GM12878 (cell line): ENCODE data around the gene ASIC2. TPM values are rescaled to one million over a fixed set of nuclear protein-coding genes. Genes with fewer than 3 reads are reported as not detected.

ENCODE experiments used
- ATAC-seq: fragments of 200-7000 bp; cut with Tn5 transposase; 3 replicates; pipeline ENCODE4 v1.9.1; 2020; ENCODE audit warnings: mild to moderate bottlenecking, moderate library complexity
- BruUV-seq: library from RNA; stranded (reverse); fragments of 400-500 nt; replicated peaks from 2 replicates; lab custom pipeline; 2021; lab: Mats Ljungman, UMichigan
- CTCF ChIA-PET: fragments of 300-600 bp; sonication (Branson Sonifier 250); formaldehyde crosslinking; extraction: SDS; loops from one replicate; lab custom pipeline; 2021; ENCODE audit warnings: inconsistent platforms; lab: Yijun Ruan, JAX
- POLR2A ChIA-PET: fragments of 350-600 bp; formaldehyde crosslinking; extraction: SDS; loops from one replicate; lab custom pipeline; 2021; ENCODE audit warnings: inconsistent platforms; lab: Charles Lee
- RAD21 ChIA-PET: fragments of 300-600 bp; sonication (Branson Sonifier 250); formaldehyde crosslinking; loops from one replicate; lab custom pipeline; 2023; ENCODE audit warnings: antibody characterized with exemption; ENCODE audit not compliant: unreplicated experiment; lab: Charles Lee
- SMC1A ChIA-PET: fragments of 300-600 bp; sonication (Branson Sonifier 250); formaldehyde crosslinking; loops from one replicate; lab custom pipeline; 2023; ENCODE audit not compliant: unreplicated experiment, uncharacterized antibody; lab: Charles Lee
- DNase-seq: peaks from one replicate; pipeline ENCODE4 v3.0.0-alpha.2; 2011; ENCODE audit warnings: low read depth, low spot score
- FAIRE-seq: peaks from 3 replicates; lab custom pipeline; 2011; peaks lifted over from hg19 to GRCh38; lab: Jason Lieb, UNC
- H2AFZ ChIP-seq: 2 replicates; pipeline ENCODE4 v1.6.0; 2011; ENCODE audit warnings: low read depth, low read length, control low read depth; ENCODE audit not compliant: control insufficient read depth
- H3K27ac ChIP-seq: 2 replicates; pipeline ENCODE4 v1.5.1; 2011; ENCODE audit warnings: control low read depth; ENCODE audit not compliant: control insufficient read depth, insufficient read depth
- H3K27me3 ChIP-seq, 2 experiments: replicated peaks in 1 of 2; 2 replicates each; pipeline versions ENCODE4 v1.6.0 to v1.6.1; 2011; ENCODE audit warnings: low read length in 1 of 2; ENCODE audit not compliant: control insufficient read depth in 2 of 2, insufficient read depth in 2 of 2
- H3K36me3 ChIP-seq, 2 experiments: 2 replicates each; pipeline ENCODE4 v1.5.1; 2011; ENCODE audit warnings: low read length in 1 of 2; ENCODE audit not compliant: control insufficient read depth in 2 of 2, insufficient read depth in 2 of 2
- H3K4me1 ChIP-seq: 2 replicates; pipeline ENCODE4 v1.6.1; 2011; ENCODE audit warnings: mild to moderate bottlenecking, low read length, moderate library complexity, mixed read lengths; ENCODE audit not compliant: control insufficient read depth, insufficient read depth
- H3K4me2 ChIP-seq: 2 replicates; pipeline ENCODE4 v1.6.0; 2011; ENCODE audit warnings: control low read depth; ENCODE audit not compliant: control insufficient read depth, insufficient read depth
- H3K4me3 ChIP-seq: fragments of 200-600 bp; sonication (generic); 2 replicates; pipeline ENCODE4 v1.5.1; 2016
- H3K79me2 ChIP-seq: 2 replicates; pipeline ENCODE4 v1.6.0; 2011; ENCODE audit warnings: low read length; ENCODE audit not compliant: control insufficient read depth, insufficient read depth
- H3K9ac ChIP-seq: 2 replicates; pipeline ENCODE4 v1.8.0; 2011; ENCODE audit warnings: low read length, control low read depth, mixed read lengths; ENCODE audit not compliant: control insufficient read depth, insufficient read depth
- H3K9me3 ChIP-seq: replicated peaks from 3 replicates; pipeline ENCODE4 v1.5.1; 2011; ENCODE audit warnings: mild to moderate bottlenecking, low read length; ENCODE audit not compliant: control insufficient read depth, insufficient read depth
- H4K20me1 ChIP-seq: 2 replicates; pipeline ENCODE4 v1.6.0; 2011; ENCODE audit not compliant: control insufficient read depth, insufficient read depth
- ASH2L ChIP-seq: fragments of 300-600, 200-600 bp; sonication (generic); IDR thresholded peaks from 2 replicates; pipeline ENCODE4 v1.6.1; 2017; ENCODE audit warnings: low read depth, mild to moderate bottlenecking, borderline replicate concordance
- BCL11A ChIP-seq: IDR thresholded peaks from 2 replicates; pipeline ENCODE4 v1.6.1; 2011; ENCODE audit warnings: low read depth, low read length
- BMI1 ChIP-seq: fragments of 450-650 bp; IDR thresholded peaks from 2 replicates; pipeline ENCODE4 v1.6.1; 2016; ENCODE audit warnings: mild to moderate bottlenecking, moderate library complexity, borderline replicate concordance
- CEBPZ ChIP-seq: fragments of 150-350 bp; IDR thresholded peaks from 2 replicates; pipeline ENCODE4 v1.6.1; 2016; ENCODE audit warnings: low read depth, low read length
- CHD1 ChIP-seq: IDR thresholded peaks from 2 replicates; pipeline ENCODE4 v1.6.1; 2012; ENCODE audit warnings: low read depth, low read length, improper control_type of control experiment
- HDGF ChIP-seq: fragments of 450-650 bp; IDR thresholded peaks from 2 replicates; pipeline ENCODE4 v1.6.1; 2016; ENCODE audit warnings: antibody characterized with exemption
- MEF2B ChIP-seq: fragments of 450-650 bp; IDR thresholded peaks from 2 replicates; pipeline ENCODE4 v1.6.1; 2018; ENCODE audit warnings: mild to moderate bottlenecking, moderate library complexity; ENCODE audit not compliant: partially characterized antibody, poor library complexity, severe bottlenecking
- RBBP5 ChIP-seq: fragments of 200-600 bp; sonication (generic); conservative IDR thresholded peaks from 2 replicates; pipeline ENCODE4 v1.6.1; 2016
- SREBF1 ChIP-seq: IDR thresholded peaks from 2 replicates; pipeline ENCODE4 v1.6.1; 2012; ENCODE audit warnings: mild to moderate bottlenecking, low read length
- SUZ12 ChIP-seq: fragments of 200-600 bp; sonication (generic); IDR thresholded peaks from one replicate; pipeline ENCODE4 v1.6.1; 2018; ENCODE audit warnings: antibody characterized with exemption, mild to moderate bottlenecking; ENCODE audit not compliant: unreplicated experiment
- TBL1XR1 ChIP-seq: IDR thresholded peaks from 2 replicates; pipeline ENCODE4 v1.6.1; 2012; ENCODE audit warnings: low read depth, low read length, improper control_type of control experiment
- ZNF384 ChIP-seq: IDR thresholded peaks from 2 replicates; pipeline ENCODE4 v1.6.1; 2012; ENCODE audit warnings: low read depth, mild to moderate bottlenecking, low read length, improper control_type of control experiment, borderline replicate concordance
- WGBS: methylation state at CpG from one replicate; pipeline ENCODE4 v1.1.6; 2016; ENCODE audit warnings: low lambda C conversion rate; ENCODE audit not compliant: insufficient replicate concordance, insufficient coverage; ENCODE audit errors: missing lambda C conversion rate; 5-methylcytosine and 5-hydroxymethylcytosine counted together
- in situ Hi-C: fragments of 300-500 bp; cut with MboI; formaldehyde crosslinking; loops from 9 replicates; pipeline ENCODE4 v1.14.3; 2018; ENCODE audit warnings: mixed read lengths
- intact Hi-C: fragments of 100-400 bp; cut with micrococcal nuclease; formaldehyde crosslinking; loops from one replicate; pipeline ENCODE4 v1.14.2; 2022; ENCODE audit not compliant: unreplicated experiment
- polyA plus RNA-seq, 11 experiments: library from polyadenylated mRNA; depleted of rRNA in 4 of 11; unstranded in 6 of 11; stranded (reverse) in 5 of 11; fragments of >200 nt; fragmentation: Nextera tagmentation in 4 of 11; fragmentation: Illumina TruSeq in 1 of 11; extraction: Ambion mirVana in 4 of 11; extraction: Trizol in 1 of 11; gene quantifications; 1 replicate in 1 of 11; 2 replicates in 10 of 11; pipeline versions ENCODE4 v1.2.1 to v1.2.3, GENCODE V29; 2011 to 2016; ENCODE audit warnings: inconsistent platforms in 2 of 11, missing spikeins in 2 of 11, low read depth in 1 of 11
- total RNA-seq, 4 experiments: library from RNA; depleted of rRNA in 3 of 4; stranded (reverse); fragments of >200 nt in 3 of 4; fragmentation: Illumina TruSeq in 1 of 4; extraction: Trizol in 1 of 4; gene quantifications; 2 replicates each; pipeline versions ENCODE4 v1.2.1 to v1.2.3, GENCODE V29; 2013 to 2021

The ASIC2 gene
- total and polyA plus RNA-seq, 10 of the 15 experiments (the other 5 are each of a cell fraction or from before 2014, with no cell fraction given): not detected

DNA sequence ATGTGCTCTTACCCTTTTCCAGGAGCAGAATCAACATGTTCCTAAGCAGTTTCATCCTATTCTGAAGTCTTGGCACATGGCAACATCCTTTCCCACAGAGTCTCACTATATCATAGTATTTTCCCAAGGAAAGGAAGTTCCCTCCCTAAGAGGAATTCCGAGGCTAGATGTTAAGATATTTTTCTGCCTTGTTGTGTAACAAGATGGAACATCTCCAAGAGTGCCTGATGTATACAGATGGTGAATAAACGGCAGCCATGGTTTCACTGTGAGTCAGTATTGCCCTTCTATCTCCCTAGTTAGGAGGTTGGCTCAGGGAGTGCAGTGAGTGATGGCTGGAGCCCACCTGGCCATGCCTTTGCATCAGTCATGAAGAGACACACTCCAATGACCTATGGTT is 253.2 kb downstream of the ASIC2 start:
- CTCF ChIA-PET: interaction anchor here (1.0 to 2.1 kb wide), 2 partner anchors 10 to 550 kb away, joined by 3 to 9 read pairs; no protein-coding TSS in a partner anchor
- ATAC-seq: no peak
- Histone ChIP-seq H3K4me3 (no peak overlapping the region), H2AFZ (no peak overlapping the region)
- TF ChIP-seq BMI1 (no peak), BCL11A (no peak), SREBF1 (no peak), ASH2L (no peak), ZNF384 (no peak), SUZ12 (no peak), CHD1 (no peak), CEBPZ (no peak), MEF2B (no peak), RBBP5 (no peak), HDGF (no peak), TBL1XR1 (no peak)
- TF ChIP-seq, all 136 proteins: peak for 0
- RAD21 ChIA-PET: no interaction called here
- intact Hi-C loops (no loop called here), in situ Hi-C loops (no loop called here)
- DNase-seq: no peak
- BruUV-seq: no TSS peak
- POLR2A ChIA-PET: no interaction called here
- Histone ChIP-seq H3K79me2 (no peaks in the 10 kb centered on the region), H3K9me3 (no peaks in the 10 kb centered on the region), H3K4me1 (no peaks in the 10 kb centered on the region), H3K36me3 (no peaks in the 10 kb centered on the region), H3K4me2 (no peak overlapping the region), H4K20me1 (no peaks in the 10 kb centered on the region; the same call in 1 of the 2 replicates), H3K27ac (no peak overlapping the region), H3K27me3 (no peaks in the 10 kb centered on the region; a peak in 1 of 4 replicates), H3K9ac (no peak overlapping the region)
- FAIRE-seq: no peak
- SMC1A ChIA-PET: no interaction called here
- WGBS: 0% methylated on average over 2 of the region's 2 CpGs
